Caco-2 (cell line): ENCODE measurements around the gene EVPL. TPM values are rescaled to one million over a fixed set of nuclear protein-coding genes. Genes with fewer than 3 reads are reported as not detected.

Experiments
- BruUV-seq: library from RNA; stranded (reverse); fragments of 400-500 nt; replicated peaks from 2 replicates; lab custom pipeline; 2021; lab: Mats Ljungman, UMichigan
- CTCF ChIA-PET: fragments of 300-600 bp; sonication (Branson Sonifier 250); formaldehyde crosslinking; loops from one replicate; lab custom pipeline; 2022; ENCODE audit warnings: antibody characterized with exemption; lab: Charles Lee
- POLR2A ChIA-PET: fragments of 300-600 bp; sonication (Branson Sonifier 250); formaldehyde crosslinking; loops from one replicate; lab custom pipeline; 2022; ENCODE audit warnings: antibody characterized with exemption; lab: Charles Lee
- DNase-seq, 2 experiments: peaks; one replicate each; pipeline versions ENCODE4 v3.0.0 to v3.0.0-alpha.2; 2020 to 2022
- H3K27me3 ChIP-seq: replicated peaks from 2 replicates; pipeline ENCODE4 v1.6.0; 2011; ENCODE audit warnings: low read length; ENCODE audit not compliant: control insufficient read depth, insufficient read depth
- H3K36me3 ChIP-seq: 2 replicates; pipeline ENCODE4 v1.5.1; 2011; ENCODE audit warnings: low read length; ENCODE audit not compliant: control insufficient read depth, insufficient read depth
- H3K4me1 ChIP-seq: fragments of 250-450 bp; sonication (Bioruptor Pico); 2 replicates; pipeline ENCODE4 v1.5.1; 2020; ENCODE audit warnings: mild to moderate bottlenecking
- H3K4me3 ChIP-seq: 2 replicates; pipeline ENCODE4 v1.5.1; 2011; ENCODE audit warnings: low read depth, mild to moderate bottlenecking, control low read depth, low read length
- H3K9me3 ChIP-seq: fragments of 250-450 bp; sonication (Bioruptor Pico); 2 replicates; pipeline ENCODE4 v1.5.1; 2020; ENCODE audit warnings: mild to moderate bottlenecking, moderate library complexity
- H3K27ac Mint-ChIP-seq: one replicate; pipeline ENCODE4 v1.8.0; 2022; ENCODE audit warnings: mixed read lengths; ENCODE audit not compliant: unreplicated experiment
- H3K27me3 Mint-ChIP-seq: one replicate; pipeline ENCODE4 v1.8.0; 2022; ENCODE audit warnings: mixed read lengths; ENCODE audit not compliant: insufficient read depth, unreplicated experiment
- H3K36me3 Mint-ChIP-seq: one replicate; pipeline ENCODE4 v1.8.0; 2022; ENCODE audit warnings: mild to moderate bottlenecking, mixed read lengths; ENCODE audit not compliant: insufficient read depth, unreplicated experiment
- H3K4me1 Mint-ChIP-seq: one replicate; pipeline ENCODE4 v1.8.0; 2022; ENCODE audit warnings: low read depth, mixed read lengths; ENCODE audit not compliant: unreplicated experiment
- H3K4me3 Mint-ChIP-seq: one replicate; pipeline ENCODE4 v1.8.0; 2022; ENCODE audit warnings: mild to moderate bottlenecking, moderate library complexity, mixed read lengths; ENCODE audit not compliant: unreplicated experiment
- H3K9me3 Mint-ChIP-seq: one replicate; pipeline ENCODE4 v1.8.0; 2022; ENCODE audit warnings: mixed read lengths; ENCODE audit not compliant: unreplicated experiment
- intact Hi-C: fragments of 100-400 bp; cut with micrococcal nuclease; formaldehyde crosslinking; loops from one replicate; pipeline ENCODE4 v1.10.0; 2022; ENCODE audit not compliant: unreplicated experiment
- total RNA-seq: library from RNA; stranded (reverse); gene quantifications from 2 replicates; pipeline ENCODE4 v1.2.3, GENCODE V29; 2022
- TF ChIP-seq, protein P1 (sequence below), 2 experiments: fragments of 200-600 bp in 1 of 2; IDR thresholded peaks; 1 replicate in 1 of 2; 2 replicates in 1 of 2; pipeline versions ENCODE4 v1.5.1 to v1.8.0; 2011 to 2022; ENCODE audit warnings: antibody characterized with exemption in 1 of 2, control low read depth in 1 of 2, inconsistent platforms in 1 of 2, low read depth in 1 of 2, low read length in 1 of 2, mild to moderate bottlenecking in 1 of 2, moderate library complexity in 1 of 2; ENCODE audit not compliant: insufficient read depth in 1 of 2, severe bottlenecking in 1 of 2, unreplicated experiment in 1 of 2

Gene EVPL
- total RNA-seq, 1 experiment from 2014 or later = 0.16 TPM

- no TSS peak for BruUV-seq
Measured at GRCh38 chr17:76075364-76076145, 48.4 kb upstream of the EVPL start.

GRCh38 chr17:76074390-76075363 lies 47.6 kb upstream of the EVPL start, which contains the start of gene GALR2:
GALR2 (plus strand) TSS chr17:76074781; CDS start chr17:76074884, 103 bp downstream.
- TF ChIP-seq, protein P1, sequence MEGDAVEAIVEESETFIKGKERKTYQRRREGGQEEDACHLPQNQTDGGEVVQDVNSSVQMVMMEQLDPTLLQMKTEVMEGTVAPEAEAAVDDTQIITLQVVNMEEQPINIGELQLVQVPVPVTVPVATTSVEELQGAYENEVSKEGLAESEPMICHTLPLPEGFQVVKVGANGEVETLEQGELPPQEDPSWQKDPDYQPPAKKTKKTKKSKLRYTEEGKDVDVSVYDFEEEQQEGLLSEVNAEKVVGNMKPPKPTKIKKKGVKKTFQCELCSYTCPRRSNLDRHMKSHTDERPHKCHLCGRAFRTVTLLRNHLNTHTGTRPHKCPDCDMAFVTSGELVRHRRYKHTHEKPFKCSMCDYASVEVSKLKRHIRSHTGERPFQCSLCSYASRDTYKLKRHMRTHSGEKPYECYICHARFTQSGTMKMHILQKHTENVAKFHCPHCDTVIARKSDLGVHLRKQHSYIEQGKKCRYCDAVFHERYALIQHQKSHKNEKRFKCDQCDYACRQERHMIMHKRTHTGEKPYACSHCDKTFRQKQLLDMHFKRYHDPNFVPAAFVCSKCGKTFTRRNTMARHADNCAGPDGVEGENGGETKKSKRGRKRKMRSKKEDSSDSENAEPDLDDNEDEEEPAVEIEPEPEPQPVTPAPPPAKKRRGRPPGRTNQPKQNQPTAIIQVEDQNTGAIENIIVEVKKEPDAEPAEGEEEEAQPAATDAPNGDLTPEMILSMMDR (IDR thresholded peaks at IDR 0.05; ENCODE audit: insufficient read depth in 1 of 2, low read depth in 1 of 2, low read length in 1 of 2, severe bottlenecking in 1 of 2, unreplicated experiment in 1 of 2) = no peak
- no peaks in the 10 kb centered on the region; the same call in none of the 2 replicates for H3K27me3 ChIP-seq
- no peaks in the 10 kb centered on the region for H3K9me3 ChIP-seq
- BruUV-seq = no TSS peak
- Mint-ChIP-seq H3K27me3 (peaks cover 21% of the 10 kb centered on the region), H3K27ac (peak within 1 kb of the TSS; percentile 73), H3K4me1 (peaks cover 9% of the 10 kb centered on the region), H3K36me3 (peaks cover 58% of the 10 kb centered on the region), H3K4me3 (peak within 1 kb of the TSS; percentile 78), H3K9me3 (no peaks in the 10 kb centered on the region)
- CTCF ChIA-PET = interaction anchor here (0.6 to 1.0 kb wide), 3 partner anchors 60 to 262 kb away, joined by 3 read pairs; no protein-coding TSS in a partner anchor
- intact Hi-C loops = loop anchor here (2.0 kb wide), 1 partner anchor 72 kb away; no protein-coding TSS in a partner anchor
- H3K36me3 ChIP-seq = no peaks in the 10 kb centered on the region
- POLR2A ChIA-PET = interaction anchor here (0.6 kb wide), 1 partner anchor 250 kb away, joined by 3 read pairs; no protein-coding TSS in a partner anchor
- 0 out of 2 replicates have a peak, but pooled peaks cover 5% of the 10 kb centered on the region for H3K4me1 ChIP-seq
- no peak within 1 kb of the TSS for H3K4me3 ChIP-seq
- DNase-seq = no peak

More at GRCh38 chr17:76075364-76076145, 48.4 kb upstream of the EVPL start:
- TF ChIP-seq, protein P1 (IDR thresholded peaks at IDR 0.05; ENCODE audit: insufficient read depth in 1 of 2, low read depth in 1 of 2, low read length in 1 of 2, severe bottlenecking in 1 of 2, unreplicated experiment in 1 of 2) = peak in 1 of 2 experiments; percentile 33
- H3K4me1 ChIP-seq = 0 out of 2 replicates have a peak, but pooled peaks cover 5% of the 10 kb centered on the region
- H3K27ac Mint-ChIP-seq = peak overlapping the region; percentile 73
- intact Hi-C loops = loop anchor here (2.0 kb wide), 1 partner anchor 71 kb away; no protein-coding TSS in a partner anchor
- H3K9me3 Mint-ChIP-seq = no peaks in the 10 kb centered on the region
- CTCF ChIA-PET = interaction anchor here (0.6 to 0.9 kb wide), 2 partner anchors 61 to 106 kb away, joined by 3 read pairs; no protein-coding TSS in a partner anchor
- no peaks in the 10 kb centered on the region; the same call in none of the 2 replicates for H3K27me3 ChIP-seq
- peaks cover 21% of the 10 kb centered on the region for H3K27me3 Mint-ChIP-seq
- H3K4me3 Mint-ChIP-seq = peak overlapping the region; percentile 78
- peak in 1 of 2 experiments; percentile 42 for DNase-seq
- H3K36me3 ChIP-seq = no peaks in the 10 kb centered on the region
- POLR2A ChIA-PET = interaction anchor here (0.6 kb wide), 1 partner anchor 249 kb away, joined by 3 read pairs; no protein-coding TSS in a partner anchor
- no peaks in the 10 kb centered on the region for H3K9me3 ChIP-seq
- H3K36me3 Mint-ChIP-seq = peaks cover 58% of the 10 kb centered on the region
- no peak overlapping the region for H3K4me3 ChIP-seq
- peaks cover 9% of the 10 kb centered on the region for H3K4me1 Mint-ChIP-seq
